GM11168 (cell line): ENCODE measurements around the gene ATP6V0E1.

Source experiments
- in situ Hi-C: fragments of 300-500 bp; cut with MboI; formaldehyde crosslinking; loops from one replicate; pipeline ENCODE4 v1.12.0; 2022; ENCODE audit warnings: low sequenced_read_pairs; ENCODE audit not compliant: unreplicated experiment

Gene ATP6V0E1

GRCh38 chr5:172983542-172984243 is at the start of gene ATP6V0E1:
Gene ATP6V0E1, plus strand, starts transcription at chr5:172983771. Its CDS starts 90 bp downstream, at chr5:172983861.
- in situ Hi-C loops = loop anchor here (10.0 kb wide), 1 partner anchor 161 kb away; the partner anchor contains the start of gene BNIP1

- in situ Hi-C loops = loop anchor here (25.0 kb wide), 1 partner anchor 448 kb away; no protein-coding TSS in a partner anchor
These were observed 48.5 kb upstream of the ATP6V0E1 start for GRCh38 chr5:172935096-172935495.

GRCh38 chr5:172936401-172936800 is 47.2 kb upstream of the ATP6V0E1 start:
- in situ Hi-C loops = loop anchor here (25.0 kb wide), 1 partner anchor 449 kb away; no protein-coding TSS in a partner anchor

GRCh38 chr5:172939071-172939470 is 44.5 kb upstream of the ATP6V0E1 start:
- in situ Hi-C loops = loop anchor here (25.0 kb wide), 1 partner anchor 452 kb away; no protein-coding TSS in a partner anchor

GRCh38 chr5:172939611-172940267 is 43.8 kb upstream of the ATP6V0E1 start:
- in situ Hi-C loops = loop anchor here (25.0 kb wide), 1 partner anchor 452 kb away; no protein-coding TSS in a partner anchor

GRCh38 chr5:172940268-172941066 is 43.1 kb upstream of the ATP6V0E1 start:
- in situ Hi-C loops = loop anchor here (25.0 kb wide), 1 partner anchor 453 kb away; no protein-coding TSS in a partner anchor

- in situ Hi-C loops = loop anchor here (25.0 kb wide), 1 partner anchor 454 kb away; no protein-coding TSS in a partner anchor
These were observed 42.5 kb upstream of the ATP6V0E1 start for GRCh38 chr5:172941067-172941516.

GRCh38 chr5:172942556-172942955 is 41.0 kb upstream of the ATP6V0E1 start:
- in situ Hi-C loops = loop anchor here (25.0 kb wide), 1 partner anchor 455 kb away; no protein-coding TSS in a partner anchor

GRCh38 chr5:172943283-172943841 is 40.2 kb upstream of the ATP6V0E1 start:
- in situ Hi-C loops = loop anchor here (25.0 kb wide), 1 partner anchor 456 kb away; no protein-coding TSS in a partner anchor

- in situ Hi-C loops = loop anchor here (25.0 kb wide), 1 partner anchor 457 kb away; no protein-coding TSS in a partner anchor
These were observed 39.7 kb upstream of the ATP6V0E1 start for GRCh38 chr5:172943906-172944305.

GRCh38 chr5:172944741-172945140 is 38.8 kb upstream of the ATP6V0E1 start:
- in situ Hi-C loops = loop anchor here (25.0 kb wide), 1 partner anchor 457 kb away; no protein-coding TSS in a partner anchor

- in situ Hi-C loops = loop anchor here (25.0 kb wide), 1 partner anchor 458 kb away; no protein-coding TSS in a partner anchor
These were observed 38.4 kb upstream of the ATP6V0E1 start for GRCh38 chr5:172945151-172945550.

GRCh38 chr5:172946146-172946545 is 37.4 kb upstream of the ATP6V0E1 start:
- in situ Hi-C loops = loop anchor here (25.0 kb wide), 1 partner anchor 459 kb away; no protein-coding TSS in a partner anchor

- in situ Hi-C loops = loop anchor here (25.0 kb wide), 1 partner anchor 462 kb away; no protein-coding TSS in a partner anchor
These were observed 34.1 kb upstream of the ATP6V0E1 start for GRCh38 chr5:172949426-172949825.

GRCh38 chr5:172950176-172950965 is 33.2 kb upstream of the ATP6V0E1 start:
- in situ Hi-C loops = loop anchor here (25.0 kb wide), 1 partner anchor 612 kb away; no protein-coding TSS in a partner anchor

- in situ Hi-C loops = loop anchor here (25.0 kb wide), 1 partner anchor 611 kb away; no protein-coding TSS in a partner anchor
These were observed 32.1 kb upstream of the ATP6V0E1 start for GRCh38 chr5:172951371-172952033.

- in situ Hi-C loops = loop anchor here (25.0 kb wide), 1 partner anchor 610 kb away; no protein-coding TSS in a partner anchor
These were observed 31.5 kb upstream of the ATP6V0E1 start for GRCh38 chr5:172952034-172952511.
